ENCODE measurements around the gene ZNF774.

DNA sequence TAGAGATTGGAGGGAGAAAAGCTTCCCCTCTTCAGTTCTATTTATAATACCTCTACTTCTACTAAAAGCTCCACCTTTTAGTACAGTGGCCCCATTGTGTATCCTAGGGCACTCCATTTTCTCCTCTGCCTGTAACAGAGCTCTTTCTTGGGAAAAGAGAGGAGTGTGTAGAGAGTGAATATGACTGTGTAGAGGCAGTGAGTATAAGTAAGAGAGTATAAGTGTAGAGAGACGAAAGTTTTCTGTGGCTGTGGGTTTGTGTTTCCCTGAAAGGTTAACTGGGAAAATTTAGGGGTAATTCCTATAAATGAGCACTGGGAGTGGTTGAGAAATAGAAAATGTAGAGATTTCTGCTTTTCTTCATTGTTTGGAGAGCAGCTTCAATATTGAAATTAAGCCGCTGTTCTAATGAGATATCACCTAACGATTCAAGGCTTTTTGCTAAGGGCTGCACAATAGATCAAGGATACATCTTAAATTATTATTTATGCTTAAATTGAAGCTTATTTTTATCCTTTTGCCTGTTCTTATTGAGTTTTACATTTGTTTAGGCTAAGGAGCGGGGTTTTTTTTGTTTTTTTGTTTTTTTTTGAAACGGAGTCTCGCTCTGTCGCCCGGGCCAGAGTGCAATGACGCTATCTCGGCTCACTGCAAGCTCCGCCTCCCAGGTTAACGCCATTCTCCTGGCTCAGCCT, 42.8 kb downstream of the ZNF774 start:
- TF ChIP-seq, protein P1, sequence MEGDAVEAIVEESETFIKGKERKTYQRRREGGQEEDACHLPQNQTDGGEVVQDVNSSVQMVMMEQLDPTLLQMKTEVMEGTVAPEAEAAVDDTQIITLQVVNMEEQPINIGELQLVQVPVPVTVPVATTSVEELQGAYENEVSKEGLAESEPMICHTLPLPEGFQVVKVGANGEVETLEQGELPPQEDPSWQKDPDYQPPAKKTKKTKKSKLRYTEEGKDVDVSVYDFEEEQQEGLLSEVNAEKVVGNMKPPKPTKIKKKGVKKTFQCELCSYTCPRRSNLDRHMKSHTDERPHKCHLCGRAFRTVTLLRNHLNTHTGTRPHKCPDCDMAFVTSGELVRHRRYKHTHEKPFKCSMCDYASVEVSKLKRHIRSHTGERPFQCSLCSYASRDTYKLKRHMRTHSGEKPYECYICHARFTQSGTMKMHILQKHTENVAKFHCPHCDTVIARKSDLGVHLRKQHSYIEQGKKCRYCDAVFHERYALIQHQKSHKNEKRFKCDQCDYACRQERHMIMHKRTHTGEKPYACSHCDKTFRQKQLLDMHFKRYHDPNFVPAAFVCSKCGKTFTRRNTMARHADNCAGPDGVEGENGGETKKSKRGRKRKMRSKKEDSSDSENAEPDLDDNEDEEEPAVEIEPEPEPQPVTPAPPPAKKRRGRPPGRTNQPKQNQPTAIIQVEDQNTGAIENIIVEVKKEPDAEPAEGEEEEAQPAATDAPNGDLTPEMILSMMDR (IDR thresholded peaks at IDR 0.05) = no peak
- TF ChIP-seq POLR2AphosphoS5 (IDR thresholded peaks at IDR 0.05) (no peak), EP300 (IDR thresholded peaks at IDR 0.05) (no peak), POLR2A (IDR thresholded peaks at IDR 0.05) (no peak)
